Parathyroid adenoma (tissue), 2 donors: Measurements from ENCODE around the gene PACRG.
"Not testable (repeated sequence)": the region's sequence is repeated elsewhere in the genome, so short reads cannot be mapped to it uniquely, and the experiment has no call there.

Experiments used
- H2AFZ ChIP-seq: fragments of 300-600 bp; sonication (generic); one replicate; pipeline ENCODE4 v1.7.0; 2017; ENCODE audit warnings: antibody characterized with exemption, mild to moderate bottlenecking
- H3K27ac ChIP-seq: fragments of 300-600 bp; sonication (generic); one replicate; pipeline ENCODE4 v1.7.0; 2017
- H3K27me3 ChIP-seq: fragments of 300-600 bp; sonication (generic); one replicate; pipeline ENCODE4 v1.7.0; 2017; ENCODE audit warnings: low read length; ENCODE audit not compliant: control insufficient read depth, insufficient read depth
- H3K36me3 ChIP-seq: fragments of 300-600 bp; sonication (generic); one replicate; pipeline ENCODE4 v1.7.0; 2017; ENCODE audit warnings: low read length; ENCODE audit not compliant: control insufficient read depth, insufficient read depth
- H3K4me1 ChIP-seq: fragments of 300-600 bp; sonication (generic); one replicate; pipeline ENCODE4 v1.7.0; 2017; ENCODE audit warnings: control low read depth
- H3K4me2 ChIP-seq: fragments of 300-600 bp; sonication (generic); one replicate; pipeline ENCODE4 v1.7.0; 2017; ENCODE audit warnings: low read length
- H3K4me3 ChIP-seq: fragments of 300-600 bp; sonication (generic); one replicate; pipeline ENCODE4 v1.7.0; 2017; ENCODE audit warnings: low read depth, low read length
- H3K79me2 ChIP-seq: fragments of 300-600 bp; sonication (generic); one replicate; pipeline ENCODE4 v1.7.0; 2017; ENCODE audit warnings: control low read depth
- H3K9ac ChIP-seq: fragments of 300-600 bp; sonication (generic); one replicate; pipeline ENCODE4 v1.7.0; 2017; ENCODE audit warnings: mild to moderate bottlenecking
- H3K9me3 ChIP-seq: fragments of 300-600 bp; sonication (generic); one replicate; pipeline ENCODE4 v1.7.0; 2017; ENCODE audit warnings: low read length; ENCODE audit not compliant: control insufficient read depth
- TF ChIP-seq, protein P1 (sequence below): fragments of 300-600 bp; sonication (generic); IDR thresholded peaks from one replicate; pipeline ENCODE4 v1.7.0; 2017; ENCODE audit warnings: antibody characterized with exemption, mild to moderate bottlenecking
- donor health status: primary hyperparathyroidism.

PACRG gene

DNA sequence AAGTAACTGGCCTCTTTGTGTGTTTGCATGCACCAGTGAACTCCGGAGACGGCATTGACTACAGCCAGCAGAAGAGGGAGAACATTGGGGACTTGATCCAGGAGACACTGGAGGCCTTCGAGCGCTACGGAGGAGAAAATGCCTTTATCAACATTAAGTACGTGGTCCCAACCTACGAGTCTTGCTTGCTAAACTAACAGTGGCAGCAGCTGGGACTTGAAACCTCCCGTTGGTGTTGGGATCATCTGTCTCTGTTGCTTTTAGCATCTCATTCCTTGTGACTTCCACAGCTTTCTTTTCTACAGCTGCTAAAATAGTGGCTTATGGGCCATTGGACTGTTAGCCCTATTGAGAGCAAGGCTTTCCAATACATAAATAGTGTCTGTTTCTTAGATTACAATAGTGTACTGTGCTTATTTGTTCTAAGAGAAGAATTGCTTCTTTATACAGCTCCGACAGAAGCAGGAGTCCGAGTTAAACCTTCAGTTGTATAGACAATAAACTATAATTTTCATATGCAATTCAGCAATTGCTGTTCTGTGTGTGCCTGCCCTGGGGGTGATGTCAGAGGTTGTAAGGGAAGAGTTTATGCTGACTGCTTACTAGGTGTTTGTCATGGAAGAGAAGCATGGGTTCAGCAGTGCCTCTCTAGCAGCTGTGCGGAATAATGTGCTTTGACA lies 587.2 kb downstream of the PACRG start:
- H3K27ac ChIP-seq = no peak overlapping the region
- no peaks in the 10 kb centered on the region for H3K9me3 ChIP-seq
- H3K4me2 ChIP-seq = no peak overlapping the region
- no peaks in the 10 kb centered on the region for H3K4me1 ChIP-seq
- TF ChIP-seq, protein P1, sequence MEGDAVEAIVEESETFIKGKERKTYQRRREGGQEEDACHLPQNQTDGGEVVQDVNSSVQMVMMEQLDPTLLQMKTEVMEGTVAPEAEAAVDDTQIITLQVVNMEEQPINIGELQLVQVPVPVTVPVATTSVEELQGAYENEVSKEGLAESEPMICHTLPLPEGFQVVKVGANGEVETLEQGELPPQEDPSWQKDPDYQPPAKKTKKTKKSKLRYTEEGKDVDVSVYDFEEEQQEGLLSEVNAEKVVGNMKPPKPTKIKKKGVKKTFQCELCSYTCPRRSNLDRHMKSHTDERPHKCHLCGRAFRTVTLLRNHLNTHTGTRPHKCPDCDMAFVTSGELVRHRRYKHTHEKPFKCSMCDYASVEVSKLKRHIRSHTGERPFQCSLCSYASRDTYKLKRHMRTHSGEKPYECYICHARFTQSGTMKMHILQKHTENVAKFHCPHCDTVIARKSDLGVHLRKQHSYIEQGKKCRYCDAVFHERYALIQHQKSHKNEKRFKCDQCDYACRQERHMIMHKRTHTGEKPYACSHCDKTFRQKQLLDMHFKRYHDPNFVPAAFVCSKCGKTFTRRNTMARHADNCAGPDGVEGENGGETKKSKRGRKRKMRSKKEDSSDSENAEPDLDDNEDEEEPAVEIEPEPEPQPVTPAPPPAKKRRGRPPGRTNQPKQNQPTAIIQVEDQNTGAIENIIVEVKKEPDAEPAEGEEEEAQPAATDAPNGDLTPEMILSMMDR = no peak
- no peaks in the 10 kb centered on the region for H3K36me3 ChIP-seq
- no peak overlapping the region for H2AFZ ChIP-seq
- H3K4me3 ChIP-seq = no peak overlapping the region
- H3K9ac ChIP-seq = no peak overlapping the region
- no peaks in the 10 kb centered on the region for H3K27me3 ChIP-seq
- no peaks in the 10 kb centered on the region for H3K79me2 ChIP-seq

- not testable (repeated sequence) for H3K27me3 ChIP-seq, H3K79me2 ChIP-seq, H3K36me3 ChIP-seq, H3K4me1 ChIP-seq, H3K9ac ChIP-seq, H3K27ac ChIP-seq, H2AFZ ChIP-seq, H3K9me3 ChIP-seq, H3K4me2 ChIP-seq, H3K4me3 ChIP-seq
Observed at GRCh38 chr6:163316866-163317495, 589.2 kb downstream of the PACRG start.

GRCh38 chr6:163318071-163318786 lies 590.5 kb downstream of the PACRG start:
- H3K27me3 ChIP-seq = no peaks in the 10 kb centered on the region
- TF ChIP-seq, protein P1 = no peak
- no peak overlapping the region for H3K4me3 ChIP-seq
- no peak overlapping the region for H2AFZ ChIP-seq
- no peak overlapping the region for H3K4me2 ChIP-seq
- H3K9me3 ChIP-seq = no peaks in the 10 kb centered on the region
- H3K79me2 ChIP-seq = no peaks in the 10 kb centered on the region
- peaks cover 4% of the 10 kb centered on the region for H3K4me1 ChIP-seq
- H3K27ac ChIP-seq = no peak overlapping the region
- no peaks in the 10 kb centered on the region for H3K36me3 ChIP-seq
- H3K9ac ChIP-seq = no peak overlapping the region

DNA sequence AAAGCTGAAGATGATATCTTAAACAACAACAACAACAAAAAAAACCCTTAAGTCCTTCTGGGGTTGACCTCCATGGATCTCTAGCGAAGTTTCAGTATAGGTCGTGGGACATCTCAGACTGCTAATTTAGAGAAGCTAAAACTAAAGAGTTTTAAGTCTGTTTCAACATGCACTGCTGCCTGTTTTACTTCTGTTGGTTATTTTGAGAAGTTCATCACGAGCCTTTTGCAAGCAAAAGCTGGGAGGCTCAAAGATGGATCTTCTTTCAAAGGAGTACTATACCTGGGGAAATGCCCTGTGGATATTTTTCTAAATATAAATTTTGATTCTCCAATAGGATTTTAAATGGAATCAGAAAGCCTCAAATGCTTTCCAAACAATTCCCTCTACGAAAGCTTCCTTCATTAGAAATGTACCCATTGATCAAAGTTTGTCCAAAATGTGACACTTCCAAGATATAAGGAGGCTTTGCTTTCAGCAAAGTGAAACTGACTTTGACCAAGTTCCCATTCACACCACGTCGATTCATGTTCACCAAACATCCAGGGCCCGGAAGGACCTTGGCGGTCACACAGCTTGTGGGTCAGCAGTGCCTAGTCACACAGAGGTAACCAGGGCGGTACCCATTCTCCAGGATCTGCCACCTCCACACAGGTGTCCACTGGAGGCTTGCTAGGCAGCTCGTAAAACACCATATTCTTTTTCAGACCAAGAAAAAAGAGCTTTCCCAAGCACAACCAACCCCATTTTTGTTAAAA lies 592.0 kb downstream of the PACRG start:
- TF ChIP-seq, protein P1 = no peak
- Histone ChIP-seq H3K4me3 (no peak overlapping the region), H3K4me1 (peaks cover 4% of the 10 kb centered on the region), H3K27ac (no peak overlapping the region), H3K4me2 (no peak overlapping the region), H3K9me3 (no peaks in the 10 kb centered on the region), H3K79me2 (no peaks in the 10 kb centered on the region), H3K36me3 (no peaks in the 10 kb centered on the region), H3K27me3 (no peaks in the 10 kb centered on the region), H3K9ac (no peak overlapping the region), H2AFZ (no peak overlapping the region)

- H2AFZ ChIP-seq = no peak overlapping the region
- no peaks in the 10 kb centered on the region for H3K79me2 ChIP-seq
- no peak overlapping the region for H3K9ac ChIP-seq
- no peaks in the 10 kb centered on the region for H3K9me3 ChIP-seq
- no peak overlapping the region for H3K4me3 ChIP-seq
- H3K4me2 ChIP-seq = no peak overlapping the region
- no peak overlapping the region for H3K27ac ChIP-seq
- peaks cover 4% of the 10 kb centered on the region for H3K4me1 ChIP-seq
- H3K27me3 ChIP-seq = no peaks in the 10 kb centered on the region
- no peaks in the 10 kb centered on the region for H3K36me3 ChIP-seq
- TF ChIP-seq, protein P1 = no peak
Observed at GRCh38 chr6:163320402-163320801, 592.6 kb downstream of the PACRG start.
